ENCODE results near the gene ZNF268. TPM values are rescaled to one million over a fixed set of nuclear protein-coding genes. Genes with fewer than 3 reads are reported as not detected.

Gene ZNF268
- polyA plus RNA-seq (2012; ENCODE audit: low read depth, missing spikeins): 7.1 TPM

DNA sequence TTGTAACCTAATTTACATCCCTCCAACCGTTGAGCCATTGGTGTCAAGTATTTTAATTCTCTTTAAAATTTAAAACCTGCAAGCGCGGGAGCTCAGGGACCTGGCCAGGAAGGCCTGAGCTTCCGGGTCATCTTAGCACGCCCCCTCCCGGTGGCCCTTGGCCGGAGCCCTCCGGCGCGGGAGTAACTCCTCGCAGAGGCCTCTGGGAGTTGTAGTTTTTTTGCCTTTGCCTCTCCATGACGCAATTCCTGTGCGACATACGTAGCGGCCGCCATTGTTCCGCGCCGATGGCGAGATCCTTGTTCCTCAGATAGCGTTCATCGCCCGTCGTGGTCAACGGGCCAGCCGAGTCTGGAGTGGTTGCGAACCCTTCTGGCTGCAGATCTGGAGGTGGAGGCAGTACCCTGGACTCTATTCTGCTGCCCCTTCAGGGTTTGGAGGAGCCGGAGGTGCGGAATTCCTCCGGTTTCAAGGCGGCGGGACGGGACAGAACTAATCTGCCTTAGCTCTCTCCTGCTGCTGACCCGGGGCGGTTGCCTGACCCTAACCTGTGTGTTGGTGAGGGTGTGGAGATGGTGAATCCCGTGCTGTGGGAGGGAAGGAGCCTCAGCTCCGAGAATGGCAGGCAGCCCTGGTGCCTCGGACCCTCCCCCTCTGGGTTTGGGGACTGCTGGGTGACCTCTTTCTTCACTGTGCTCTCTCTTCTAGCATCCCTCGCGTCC, at the start of gene ZNF268:
ZNF268 (plus strand) TSS at position 258 of the 722 bp plus-strand sequence. CDS start 503 bp downstream, outside the sequence.
- FAIRE-seq (peak; percentile 91), DNase-seq (ENCODE audit: insufficient read length, low spot score) (peak; percentile 82)
- TF ChIP-seq POLR2AphosphoS5 (IDR thresholded peaks at IDR 0.05; ENCODE audit: low read depth, low read length) (peak; percentile 76), POU2F2 (IDR thresholded peaks at IDR 0.05; ENCODE audit: low read depth, low read length) (no peak), SPI1 (IDR thresholded peaks at IDR 0.05; ENCODE audit: low read depth, low read length) (no peak), PAX5 (IDR thresholded peaks at IDR 0.05; ENCODE audit: insufficient read depth, low read length, severe bottlenecking) (peak; percentile 50), POLR2A (IDR thresholded peaks at IDR 0.05; ENCODE audit: low read depth, low read length) (peak; percentile 76), TAF1 (IDR thresholded peaks at IDR 0.05; ENCODE audit: low read depth, low read length) (peak; percentile 36; the same call in 1 of the 2 replicates)

DNA sequence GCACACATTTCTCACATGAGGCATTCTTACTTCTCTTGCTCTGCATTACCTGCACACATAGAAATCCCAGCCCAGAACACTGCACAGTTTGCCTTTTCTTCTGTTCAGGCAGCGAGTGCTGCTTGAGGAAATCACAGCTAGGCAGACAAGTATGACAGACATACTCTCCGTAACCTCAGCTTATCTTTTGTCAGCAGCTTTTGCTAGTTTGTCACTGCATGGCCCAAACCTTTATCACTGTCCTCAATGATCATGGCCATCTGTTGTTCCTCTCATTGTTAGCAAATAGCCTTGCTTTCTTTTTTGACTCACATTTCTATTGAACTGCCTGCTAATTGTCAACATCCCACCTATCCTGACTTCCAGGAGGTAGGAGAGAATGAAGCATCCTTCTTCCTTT, 45.5 kb upstream of the ZNF268 start:
- no peak for FAIRE-seq
- TF ChIP-seq POLR2A (IDR thresholded peaks at IDR 0.05; ENCODE audit: low read depth, low read length): no peak
- no peak for TF ChIP-seq POU2F2 (IDR thresholded peaks at IDR 0.05; ENCODE audit: low read depth, low read length)
- TF ChIP-seq PAX5 (IDR thresholded peaks at IDR 0.05; ENCODE audit: insufficient read depth, low read length, severe bottlenecking): no peak
- no peak for TF ChIP-seq TAF1 (IDR thresholded peaks at IDR 0.05; ENCODE audit: low read depth, low read length)
- TF ChIP-seq POLR2AphosphoS5 (IDR thresholded peaks at IDR 0.05; ENCODE audit: low read depth, low read length): no peak
- no peak for TF ChIP-seq SPI1 (IDR thresholded peaks at IDR 0.05; ENCODE audit: low read depth, low read length)
- DNase-seq (ENCODE audit: insufficient read length, low spot score): no peak

DNA sequence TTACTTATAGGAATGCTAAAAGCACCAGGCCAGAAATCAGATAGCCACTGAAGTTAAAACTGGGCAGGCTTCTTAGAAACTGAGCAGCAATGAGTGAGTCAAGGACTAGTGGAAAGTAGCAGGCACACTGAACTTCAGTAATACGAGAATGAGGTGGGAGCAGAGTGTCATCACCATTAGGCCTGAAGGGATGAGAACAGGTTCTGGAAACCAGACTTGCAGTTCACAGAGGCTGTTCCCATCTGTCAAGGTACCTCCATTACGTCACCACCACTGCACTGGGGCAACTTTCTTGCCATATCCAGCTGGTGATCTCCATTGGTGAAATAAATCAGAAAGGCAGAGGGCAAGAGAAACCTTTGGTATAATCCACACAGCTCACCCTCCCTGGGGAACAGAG, 35.3 kb upstream of the ZNF268 start:
- TF ChIP-seq PAX5 (IDR thresholded peaks at IDR 0.05; ENCODE audit: insufficient read depth, low read length, severe bottlenecking) (no peak), SPI1 (IDR thresholded peaks at IDR 0.05; ENCODE audit: low read depth, low read length) (no peak), POU2F2 (IDR thresholded peaks at IDR 0.05; ENCODE audit: low read depth, low read length) (no peak), POLR2AphosphoS5 (IDR thresholded peaks at IDR 0.05; ENCODE audit: low read depth, low read length) (no peak), POLR2A (IDR thresholded peaks at IDR 0.05; ENCODE audit: low read depth, low read length) (no peak), TAF1 (IDR thresholded peaks at IDR 0.05; ENCODE audit: low read depth, low read length) (no peak)
- FAIRE-seq (no peak), DNase-seq (ENCODE audit: insufficient read length, low spot score) (no peak)

DNA sequence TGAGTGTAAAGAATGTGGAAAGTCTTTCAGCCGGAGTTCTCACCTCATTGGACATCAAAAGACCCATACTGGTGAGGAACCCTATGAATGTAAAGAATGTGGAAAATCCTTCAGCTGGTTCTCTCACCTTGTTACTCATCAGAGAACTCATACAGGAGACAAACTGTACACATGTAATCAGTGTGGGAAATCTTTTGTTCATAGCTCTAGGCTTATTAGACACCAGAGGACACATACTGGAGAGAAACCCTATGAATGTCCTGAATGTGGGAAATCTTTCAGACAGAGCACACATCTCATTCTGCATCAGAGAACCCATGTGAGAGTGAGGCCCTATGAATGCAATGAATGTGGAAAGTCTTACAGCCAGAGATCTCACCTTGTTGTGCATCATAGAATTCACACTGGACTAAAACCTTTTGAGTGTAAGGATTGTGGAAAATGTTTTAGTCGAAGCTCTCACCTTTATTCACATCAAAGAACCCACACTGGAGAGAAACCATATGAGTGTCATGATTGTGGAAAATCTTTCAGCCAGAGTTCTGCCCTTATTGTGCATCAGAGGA, 25.1 kb upstream of the ZNF268 start:
- no peak for TF ChIP-seq POLR2A (IDR thresholded peaks at IDR 0.05; ENCODE audit: low read depth, low read length)
- no peak for TF ChIP-seq PAX5 (IDR thresholded peaks at IDR 0.05; ENCODE audit: insufficient read depth, low read length, severe bottlenecking)
- no peak for TF ChIP-seq SPI1 (IDR thresholded peaks at IDR 0.05; ENCODE audit: low read depth, low read length)
- no peak for FAIRE-seq
- no peak for DNase-seq (ENCODE audit: insufficient read length, low spot score)

DNA sequence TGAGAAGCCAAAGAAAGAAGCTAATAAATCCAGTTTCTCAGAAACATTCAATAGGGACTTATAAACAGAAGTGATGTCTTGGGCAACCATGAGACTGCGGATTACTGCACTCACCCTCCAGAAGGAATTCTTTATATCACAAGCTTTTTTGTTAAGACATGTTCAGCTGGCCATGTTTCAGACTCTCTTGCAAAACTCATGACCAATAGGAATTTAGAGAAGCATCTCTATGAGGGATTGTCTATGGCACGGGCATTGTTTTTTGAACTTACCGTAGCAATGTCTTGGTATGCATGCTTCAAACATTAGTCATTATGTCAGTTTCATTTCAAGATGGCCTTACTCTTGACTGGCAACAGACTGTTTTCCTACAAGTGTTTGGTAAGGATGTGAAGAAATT, 15.5 kb upstream of the ZNF268 start:
- DNase-seq (ENCODE audit: insufficient read length, low spot score): no peak
- TF ChIP-seq POLR2A (IDR thresholded peaks at IDR 0.05; ENCODE audit: low read depth, low read length) (no peak), POLR2AphosphoS5 (IDR thresholded peaks at IDR 0.05; ENCODE audit: low read depth, low read length) (no peak), TAF1 (IDR thresholded peaks at IDR 0.05; ENCODE audit: low read depth, low read length) (no peak), SPI1 (IDR thresholded peaks at IDR 0.05; ENCODE audit: low read depth, low read length) (no peak), PAX5 (IDR thresholded peaks at IDR 0.05; ENCODE audit: insufficient read depth, low read length, severe bottlenecking) (no peak), POU2F2 (IDR thresholded peaks at IDR 0.05; ENCODE audit: low read depth, low read length) (no peak)
- FAIRE-seq: no peak

DNA sequence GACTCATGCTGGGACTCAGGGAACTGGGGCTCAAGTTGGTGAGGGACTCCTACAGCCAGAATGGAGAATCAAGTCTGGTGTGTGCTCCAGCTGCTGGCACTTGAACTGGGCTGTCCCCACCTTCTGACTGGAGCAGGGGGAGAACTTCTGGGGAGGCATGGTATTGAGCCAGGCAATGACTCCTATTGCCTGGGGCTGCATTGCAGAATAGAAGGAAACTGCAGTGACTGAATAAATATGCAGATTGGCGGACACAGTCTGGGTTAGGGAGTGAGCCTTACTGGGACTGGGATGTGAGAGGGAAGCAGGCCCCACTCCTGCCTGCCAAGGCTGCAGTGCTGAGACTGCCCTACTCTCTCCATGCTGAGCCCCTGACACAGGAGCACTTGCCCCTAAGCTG, 8.8 kb upstream of the ZNF268 start:
- TF ChIP-seq SPI1 (IDR thresholded peaks at IDR 0.05; ENCODE audit: low read depth, low read length) (no peak), POLR2A (IDR thresholded peaks at IDR 0.05; ENCODE audit: low read depth, low read length) (no peak), TAF1 (IDR thresholded peaks at IDR 0.05; ENCODE audit: low read depth, low read length) (no peak), POU2F2 (IDR thresholded peaks at IDR 0.05; ENCODE audit: low read depth, low read length) (no peak)
- no peak for DNase-seq (ENCODE audit: insufficient read length, low spot score)
- FAIRE-seq: no peak

DNA sequence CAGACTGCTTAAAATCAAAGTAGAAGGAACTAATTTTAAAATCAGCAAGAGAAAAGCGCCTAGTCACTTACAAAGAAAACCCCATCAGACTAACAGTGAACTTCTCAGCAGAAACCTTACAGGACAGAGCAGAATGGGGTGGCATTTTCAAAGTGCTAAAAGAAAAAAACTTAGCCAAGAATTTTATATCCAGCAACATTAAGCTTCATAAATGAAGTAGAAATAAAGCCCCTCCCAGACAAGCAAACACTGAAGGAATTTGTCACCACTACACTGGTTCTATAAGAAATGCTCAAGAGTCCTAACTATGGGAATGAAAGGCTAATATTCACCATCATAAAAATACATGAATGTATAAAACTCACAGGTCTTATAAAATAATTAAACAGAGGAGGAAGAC, 6.4 kb upstream of the ZNF268 start:
- FAIRE-seq: no peak
- no peak for TF ChIP-seq POU2F2 (IDR thresholded peaks at IDR 0.05; ENCODE audit: low read depth, low read length)
- TF ChIP-seq POLR2A (IDR thresholded peaks at IDR 0.05; ENCODE audit: low read depth, low read length): no peak
- TF ChIP-seq SPI1 (IDR thresholded peaks at IDR 0.05; ENCODE audit: low read depth, low read length): no peak
- no peak for TF ChIP-seq POLR2AphosphoS5 (IDR thresholded peaks at IDR 0.05; ENCODE audit: low read depth, low read length)
- TF ChIP-seq TAF1 (IDR thresholded peaks at IDR 0.05; ENCODE audit: low read depth, low read length): no peak
- no peak for TF ChIP-seq PAX5 (IDR thresholded peaks at IDR 0.05; ENCODE audit: insufficient read depth, low read length, severe bottlenecking)
- DNase-seq (ENCODE audit: insufficient read length, low spot score): no peak

DNA sequence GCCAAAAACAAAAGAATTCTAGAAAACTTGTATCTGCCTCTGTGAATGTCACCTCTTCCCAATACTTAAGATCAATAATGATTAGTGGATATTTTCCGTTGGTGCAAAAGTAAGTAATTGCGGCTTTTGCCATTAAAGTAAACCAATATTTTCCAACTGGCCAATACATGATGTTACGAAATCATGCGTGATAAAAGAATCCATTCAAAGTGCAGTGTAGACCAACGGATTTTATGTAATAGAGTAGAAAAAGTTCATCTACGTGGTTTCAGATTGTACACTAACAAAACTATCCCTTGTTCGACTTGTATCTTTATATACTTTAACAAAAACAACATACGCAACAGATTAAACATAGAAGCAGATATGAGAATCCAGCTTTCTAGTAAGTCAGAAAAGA, 626 bp upstream of the ZNF268 start:
- no peak for DNase-seq (ENCODE audit: insufficient read length, low spot score)
- FAIRE-seq: no peak
- TF ChIP-seq POLR2A (IDR thresholded peaks at IDR 0.05; ENCODE audit: low read depth, low read length) (no peak), TAF1 (IDR thresholded peaks at IDR 0.05; ENCODE audit: low read depth, low read length) (no peak), SPI1 (IDR thresholded peaks at IDR 0.05; ENCODE audit: low read depth, low read length) (no peak), POU2F2 (IDR thresholded peaks at IDR 0.05; ENCODE audit: low read depth, low read length) (no peak)

DNA sequence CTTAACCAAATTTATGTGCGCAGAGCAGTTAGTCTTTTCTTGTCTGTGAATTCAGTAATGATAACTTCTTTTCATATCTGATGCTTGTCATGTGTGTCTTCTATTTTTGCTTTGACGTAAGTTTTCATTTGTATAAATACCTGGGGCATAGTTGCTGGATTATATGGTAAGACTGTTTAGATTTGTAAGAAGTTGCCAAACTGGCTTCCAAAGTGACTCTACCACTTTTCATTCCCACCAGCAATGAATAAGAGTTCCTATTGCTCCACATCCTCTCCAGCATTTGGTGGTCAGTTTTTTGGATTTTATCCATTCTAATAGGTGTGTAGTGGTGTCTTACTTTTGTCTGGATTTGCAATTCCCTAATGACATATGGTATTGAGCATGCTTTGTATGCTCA, 8.9 kb downstream of the ZNF268 start:
- TF ChIP-seq PAX5 (IDR thresholded peaks at IDR 0.05; ENCODE audit: insufficient read depth, low read length, severe bottlenecking) (no peak), SPI1 (IDR thresholded peaks at IDR 0.05; ENCODE audit: low read depth, low read length) (no peak), POLR2AphosphoS5 (IDR thresholded peaks at IDR 0.05; ENCODE audit: low read depth, low read length) (no peak), POU2F2 (IDR thresholded peaks at IDR 0.05; ENCODE audit: low read depth, low read length) (no peak), TAF1 (IDR thresholded peaks at IDR 0.05; ENCODE audit: low read depth, low read length) (no peak), POLR2A (IDR thresholded peaks at IDR 0.05; ENCODE audit: low read depth, low read length) (no peak)

DNA sequence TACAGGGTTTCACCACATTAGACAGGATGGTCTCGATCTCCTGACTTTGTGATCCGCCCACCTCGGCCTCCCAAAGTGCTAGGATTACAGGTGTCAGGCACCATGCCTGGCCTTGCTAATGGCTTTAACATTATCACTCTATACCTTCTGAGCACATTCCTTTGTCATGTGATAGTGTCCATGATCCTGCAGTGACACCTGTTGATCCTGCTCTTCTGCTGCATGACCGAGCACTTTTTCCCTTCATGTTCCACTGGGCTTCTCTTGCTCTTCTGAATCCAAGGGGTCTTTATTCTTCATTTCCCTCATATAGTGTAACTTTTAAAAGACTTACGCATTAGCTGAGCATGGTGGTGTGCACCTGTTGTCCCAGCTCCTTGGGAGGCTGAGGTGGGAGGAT, 11.6 kb downstream of the ZNF268 start:
- TF ChIP-seq SPI1 (IDR thresholded peaks at IDR 0.05; ENCODE audit: low read depth, low read length) (no peak), POLR2AphosphoS5 (IDR thresholded peaks at IDR 0.05; ENCODE audit: low read depth, low read length) (no peak), POLR2A (IDR thresholded peaks at IDR 0.05; ENCODE audit: low read depth, low read length) (no peak), POU2F2 (IDR thresholded peaks at IDR 0.05; ENCODE audit: low read depth, low read length) (no peak), PAX5 (IDR thresholded peaks at IDR 0.05; ENCODE audit: insufficient read depth, low read length, severe bottlenecking) (no peak), TAF1 (IDR thresholded peaks at IDR 0.05; ENCODE audit: low read depth, low read length) (no peak)
- no peak for DNase-seq (ENCODE audit: insufficient read length, low spot score)
- no peak for FAIRE-seq

More for the DNA sequence above, 8.9 kb downstream of the ZNF268 start:
- DNase-seq (ENCODE audit: insufficient read length, low spot score) (no peak), FAIRE-seq (no peak)

All from GM12891 (cell line).